ENCODE data around the gene CCL23.

- TF ChIP-seq CTCF (IDR thresholded peaks at IDR 0.05) (no peak), POLR2A (IDR thresholded peaks at IDR 0.05) (no peak)
These were observed 46.2 kb upstream of the CCL23 start, which contains the start of gene CCL18 for GRCh38 chr17:36063786-36064541.

Measured in thyroid gland (tissue), 4 donors.